WTC11 (cell line): ENCODE measurements around the gene AVPR2. TPM values are rescaled to one million over a fixed set of nuclear protein-coding genes. Genes with fewer than 3 reads are reported as not detected.

Experiments
- ATAC-seq: fragments of 200-7000 bp; cut with Tn5 transposase; 2 replicates; pipeline ENCODE4 v1.10.0; 2021; ENCODE audit warnings: mild to moderate bottlenecking, moderate library complexity
- CTCF ChIA-PET: fragments of 300-600 bp; sonication (Branson Sonifier 250); formaldehyde crosslinking; loops from one replicate; lab custom pipeline; 2021; ENCODE audit warnings: antibody characterized with exemption; lab: Charles Lee
- POLR2A ChIA-PET: fragments of 350-600 bp; sonication (Branson Sonifier 250); formaldehyde crosslinking; loops from one replicate; lab custom pipeline; 2021; ENCODE audit warnings: antibody characterized with exemption; lab: Charles Lee
- DNase-seq: peaks from one replicate; pipeline ENCODE4 v3.0.0; 2021; ENCODE audit warnings: low spot score
- H3K27ac Mint-ChIP-seq: 2 replicates; pipeline ENCODE4 v1.8.0; 2021; ENCODE audit warnings: mixed read lengths
- H3K27me3 Mint-ChIP-seq: 2 replicates; pipeline ENCODE4 v1.8.0; 2021; ENCODE audit warnings: low read depth, mild to moderate bottlenecking, moderate library complexity, mixed read lengths
- H3K36me3 Mint-ChIP-seq: 2 replicates; pipeline ENCODE4 v1.8.0; 2021; ENCODE audit warnings: mixed read lengths
- H3K4me1 Mint-ChIP-seq: 2 replicates; pipeline ENCODE4 v1.8.0; 2022; ENCODE audit warnings: mixed read lengths
- H3K4me3 Mint-ChIP-seq: 2 replicates; pipeline ENCODE4 v1.8.0; 2021; ENCODE audit warnings: mild to moderate bottlenecking, moderate library complexity, mixed read lengths
- H3K9me3 Mint-ChIP-seq: 2 replicates; pipeline ENCODE4 v1.8.0; 2021; ENCODE audit warnings: mixed read lengths
- CREB1 ChIP-seq: sonication (generic); formaldehyde crosslinking; IDR thresholded peaks from 2 replicates; pipeline ENCODE4 v1.8.0; 2023; ENCODE audit warnings: mild to moderate bottlenecking, missing genetic modification reagents
- CREM ChIP-seq: sonication (generic); formaldehyde crosslinking; IDR thresholded peaks from 2 replicates; pipeline ENCODE4 v1.8.1; 2022; ENCODE audit warnings: mild to moderate bottlenecking, missing genetic modification reagents, moderate library complexity
- ESRRA ChIP-seq: sonication (generic); formaldehyde crosslinking; IDR thresholded peaks from 2 replicates; pipeline ENCODE4 v1.8.1; 2022; ENCODE audit warnings: mild to moderate bottlenecking, missing genetic modification reagents, borderline replicate concordance
- GRHL2 ChIP-seq: fragments of 250-450 bp; sonication (Bioruptor Pico); IDR thresholded peaks from 2 replicates; pipeline ENCODE4 v1.8.0; 2022; ENCODE audit warnings: mild to moderate bottlenecking, moderate library complexity; ENCODE audit not compliant: insufficient replicate concordance, severe bottlenecking
- HMGXB4 ChIP-seq: sonication (generic); formaldehyde crosslinking; IDR thresholded peaks from 2 replicates; pipeline ENCODE4 v1.8.1; 2023; ENCODE audit warnings: mild to moderate bottlenecking, moderate library complexity, missing genetic modification reagents
- JAZF1 ChIP-seq: fragments of 250-450 bp; sonication (Bioruptor Pico); IDR thresholded peaks from 2 replicates; pipeline ENCODE4 v1.9.0; 2021; ENCODE audit warnings: moderate library complexity, mild to moderate bottlenecking, inconsistent platforms
- MXD4 ChIP-seq: fragments of 250-450 bp; sonication (Bioruptor Pico); IDR thresholded peaks from 2 replicates; pipeline ENCODE4 v1.8.0; 2021; ENCODE audit warnings: mild to moderate bottlenecking, moderate library complexity, borderline replicate concordance
- NR1H2 ChIP-seq: sonication (generic); formaldehyde crosslinking; IDR thresholded peaks from 2 replicates; pipeline ENCODE4 v1.9.0; 2021; ENCODE audit warnings: mild to moderate bottlenecking, moderate library complexity, missing genetic modification reagents
- PRRX2 ChIP-seq: fragments of 250-450 bp; sonication (Bioruptor Pico); IDR thresholded peaks from 2 replicates; pipeline ENCODE4 v1.8.0; 2021; ENCODE audit warnings: mild to moderate bottlenecking
- RELA ChIP-seq: sonication (generic); formaldehyde crosslinking; IDR thresholded peaks from 2 replicates; pipeline ENCODE4 v1.8.1; 2022; ENCODE audit warnings: missing genetic modification reagents, mild to moderate bottlenecking, borderline replicate concordance
- RORB ChIP-seq: fragments of 250-450 bp; sonication (Bioruptor Pico); IDR thresholded peaks from 2 replicates; pipeline ENCODE4 v1.9.0; 2021; ENCODE audit warnings: mild to moderate bottlenecking
- SMAD4 ChIP-seq: sonication (generic); formaldehyde crosslinking; IDR thresholded peaks from 2 replicates; pipeline ENCODE4 v1.8.0; 2022; ENCODE audit warnings: mild to moderate bottlenecking, missing genetic modification reagents
- SOX15 ChIP-seq: fragments of 250-450 bp; sonication (Bioruptor Pico); IDR thresholded peaks from 2 replicates; pipeline ENCODE4 v1.9.0; 2021; ENCODE audit warnings: mild to moderate bottlenecking
- TEAD4 ChIP-seq: sonication (generic); formaldehyde crosslinking; IDR thresholded peaks from 2 replicates; pipeline ENCODE4 v1.8.0; 2022; ENCODE audit warnings: mild to moderate bottlenecking, missing genetic modification reagents
- ZNF219 ChIP-seq: sonication (generic); formaldehyde crosslinking; IDR thresholded peaks from 2 replicates; pipeline ENCODE4 v1.8.0; 2023; ENCODE audit warnings: missing genetic modification reagents, mild to moderate bottlenecking, borderline replicate concordance
- ZNF263 ChIP-seq: sonication (generic); formaldehyde crosslinking; IDR thresholded peaks from 2 replicates; pipeline ENCODE4 v1.8.1; 2022; ENCODE audit warnings: low read depth, mild to moderate bottlenecking, moderate library complexity, missing genetic modification reagents
- ZNF423 ChIP-seq: fragments of 250-450 bp; sonication (Bioruptor Pico); IDR thresholded peaks from 2 replicates; pipeline ENCODE4 v2.1.2; 2022; ENCODE audit warnings: mild to moderate bottlenecking, moderate library complexity
- ZNF671 ChIP-seq: fragments of 250-450 bp; sonication (Bioruptor Pico); IDR thresholded peaks from 2 replicates; pipeline ENCODE4 v1.8.0; 2021; ENCODE audit warnings: mild to moderate bottlenecking
- total RNA-seq: library from RNA; stranded (reverse); gene quantifications from 3 replicates; pipeline ENCODE4 v1.2.3, GENCODE V29; 2021
- TF ChIP-seq, protein P1 (sequence below): sonication (generic); formaldehyde crosslinking; IDR thresholded peaks from 2 replicates; pipeline ENCODE4 v1.8.1; 2023; ENCODE audit warnings: mild to moderate bottlenecking, missing genetic modification reagents
- TF ChIP-seq, protein P2 (sequence below): sonication (generic); formaldehyde crosslinking; IDR thresholded peaks from 2 replicates; pipeline ENCODE4 v1.8.1; 2023; ENCODE audit warnings: mild to moderate bottlenecking, missing genetic modification reagents
- TF ChIP-seq, protein P3 (sequence below): sonication (generic); formaldehyde crosslinking; IDR thresholded peaks from 2 replicates; pipeline ENCODE4 v1.8.1; 2022; ENCODE audit warnings: mild to moderate bottlenecking, missing genetic modification reagents, moderate library complexity, borderline replicate concordance
- TF ChIP-seq, protein P4 (sequence below): sonication (generic); formaldehyde crosslinking; IDR thresholded peaks from 2 replicates; pipeline ENCODE4 v1.8.1; 2022; ENCODE audit warnings: low read depth, missing genetic modification reagents, borderline replicate concordance

Gene AVPR2
- total RNA-seq, 1 experiment from 2014 or later = 0.11 TPM

DNA sequence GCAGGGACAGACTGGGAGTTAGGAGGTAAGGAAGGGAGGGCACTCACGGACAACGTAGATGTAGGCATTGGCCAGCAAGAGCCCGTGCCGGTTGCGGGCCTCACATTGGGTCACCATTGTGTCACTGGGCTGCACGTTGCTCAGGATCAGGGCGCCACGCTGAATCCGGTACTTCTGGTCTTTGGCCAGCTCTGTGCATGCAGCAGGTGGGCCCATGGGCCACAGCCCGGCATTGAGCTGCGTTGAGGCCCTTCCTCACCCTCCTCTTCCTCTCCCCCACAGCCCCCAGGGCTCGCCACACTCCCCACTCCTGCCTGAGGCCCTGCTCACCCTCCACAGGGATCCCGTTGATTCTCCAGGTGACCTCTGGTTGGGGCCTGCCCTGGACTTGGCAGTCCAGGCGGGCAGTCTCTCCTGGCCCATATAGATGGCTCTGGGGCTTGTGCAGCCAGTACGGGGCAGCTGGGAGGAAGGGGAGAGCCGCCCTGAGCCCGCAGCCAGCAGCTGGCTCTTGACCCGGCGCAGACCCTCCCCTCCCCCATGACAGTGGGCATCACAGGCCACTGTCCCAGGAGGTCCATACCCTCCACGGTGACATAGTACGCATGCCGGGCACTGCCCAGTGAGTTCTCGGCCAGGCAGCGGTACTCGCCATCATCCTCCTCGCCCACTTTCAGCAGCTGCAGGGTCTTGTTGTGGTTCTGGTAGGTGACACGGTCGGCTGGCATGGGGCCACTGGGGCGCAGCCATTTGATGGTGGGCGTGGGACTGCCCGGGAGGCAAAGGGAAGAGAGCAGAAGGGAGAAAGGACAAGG lies 34.8 kb upstream of the AVPR2 start:
- POLR2A ChIA-PET = no interaction called here
- H3K36me3 Mint-ChIP-seq = peaks cover 7% of the 10 kb centered on the region
- H3K27ac Mint-ChIP-seq = no peak overlapping the region
- DNase-seq = no peak
- TF ChIP-seq CREB1 (no peak), CREM (no peak), ZNF671 (CRISPR knock-in tag) (no peak), RORB (no peak)
- TF ChIP-seq, all 79 proteins: peak for 0
- no peak overlapping the region for H3K4me3 Mint-ChIP-seq
- H3K4me1 Mint-ChIP-seq = peaks cover 1% of the 10 kb centered on the region
- ATAC-seq = no peak
- no peaks in the 10 kb centered on the region; the same call in 1 of the 2 replicates for H3K27me3 Mint-ChIP-seq
- CTCF ChIA-PET = no interaction called here
- no peaks in the 10 kb centered on the region for H3K9me3 Mint-ChIP-seq

DNA sequence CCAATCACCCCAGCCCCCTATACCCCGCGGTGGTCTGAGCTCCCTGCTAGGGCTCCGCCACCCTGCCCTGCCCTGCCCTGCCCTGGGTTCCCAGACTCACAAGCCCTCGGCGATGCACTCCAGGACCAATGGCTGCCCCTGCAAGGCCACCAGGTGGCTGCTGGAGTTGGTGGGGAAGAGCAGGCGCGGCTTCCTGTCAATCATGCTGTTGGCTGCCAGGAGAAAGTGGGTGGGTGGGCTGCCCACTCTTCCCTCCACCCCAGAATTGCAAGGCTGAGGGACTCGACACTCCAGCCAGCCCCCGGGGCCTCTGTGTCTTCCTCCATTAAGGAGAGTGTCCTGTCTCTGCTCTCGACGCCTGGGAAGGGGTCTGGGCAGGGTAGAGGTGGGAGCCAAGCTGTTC lies 34.2 kb upstream of the AVPR2 start:
- no peaks in the 10 kb centered on the region; the same call in 1 of the 2 replicates for H3K27me3 Mint-ChIP-seq
- H3K4me3 Mint-ChIP-seq = no peak overlapping the region
- no peaks in the 10 kb centered on the region for H3K9me3 Mint-ChIP-seq
- POLR2A ChIA-PET = no interaction called here
- H3K4me1 Mint-ChIP-seq = peaks cover 6% of the 10 kb centered on the region
- CTCF ChIA-PET = no interaction called here
- ATAC-seq (no peak), DNase-seq (no peak)
- no peak overlapping the region for H3K27ac Mint-ChIP-seq
- H3K36me3 Mint-ChIP-seq = peaks cover 7% of the 10 kb centered on the region
- TF ChIP-seq HMGXB4 (CRISPR knock-in tag) = no peak
- TF ChIP-seq RELA (CRISPR knock-in tag) = no peak
- TF ChIP-seq, protein P1, sequence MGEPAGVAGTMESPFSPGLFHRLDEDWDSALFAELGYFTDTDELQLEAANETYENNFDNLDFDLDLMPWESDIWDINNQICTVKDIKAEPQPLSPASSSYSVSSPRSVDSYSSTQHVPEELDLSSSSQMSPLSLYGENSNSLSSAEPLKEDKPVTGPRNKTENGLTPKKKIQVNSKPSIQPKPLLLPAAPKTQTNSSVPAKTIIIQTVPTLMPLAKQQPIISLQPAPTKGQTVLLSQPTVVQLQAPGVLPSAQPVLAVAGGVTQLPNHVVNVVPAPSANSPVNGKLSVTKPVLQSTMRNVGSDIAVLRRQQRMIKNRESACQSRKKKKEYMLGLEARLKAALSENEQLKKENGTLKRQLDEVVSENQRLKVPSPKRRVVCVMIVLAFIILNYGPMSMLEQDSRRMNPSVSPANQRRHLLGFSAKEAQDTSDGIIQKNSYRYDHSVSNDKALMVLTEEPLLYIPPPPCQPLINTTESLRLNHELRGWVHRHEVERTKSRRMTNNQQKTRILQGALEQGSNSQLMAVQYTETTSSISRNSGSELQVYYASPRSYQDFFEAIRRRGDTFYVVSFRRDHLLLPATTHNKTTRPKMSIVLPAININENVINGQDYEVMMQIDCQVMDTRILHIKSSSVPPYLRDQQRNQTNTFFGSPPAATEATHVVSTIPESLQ = no peak
- TF ChIP-seq ZNF423 (CRISPR knock-in tag) = no peak

DNA sequence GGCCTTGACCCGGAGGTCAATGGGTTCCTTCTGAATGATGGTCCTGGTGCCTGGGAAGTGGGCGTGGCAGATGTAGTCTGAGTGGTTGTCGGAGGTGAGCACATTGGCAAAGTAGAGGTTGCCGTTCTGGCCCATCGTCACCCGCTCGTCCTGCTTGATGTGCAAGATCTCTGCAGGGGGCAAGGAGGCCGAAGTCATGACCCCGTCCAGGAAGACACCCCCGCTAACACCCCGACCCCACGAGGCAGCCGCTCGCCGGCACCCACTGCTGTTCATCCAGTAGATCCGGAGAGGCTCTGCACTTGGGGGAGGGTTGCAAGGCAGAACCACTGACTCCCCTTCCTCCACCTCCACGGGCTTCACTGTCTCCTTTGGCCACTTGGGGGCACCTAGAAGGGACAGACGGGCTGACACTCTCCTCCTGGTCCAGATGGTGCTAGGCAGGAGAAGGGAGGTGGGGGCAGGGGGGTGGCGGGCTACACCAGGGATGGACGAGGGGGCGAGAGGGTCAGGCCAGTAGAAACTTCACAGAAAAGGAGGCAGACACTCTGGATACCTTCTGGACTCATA lies 33.6 kb upstream of the AVPR2 start:
- CTCF ChIA-PET = interaction anchor here (1.2 kb wide), 1 partner anchor 64 kb away, joined by 3 read pairs; the partner anchor contains the start of gene NAA10
- Mint-ChIP-seq H3K36me3 (peaks cover 2% of the 10 kb centered on the region), H3K27ac (no peak overlapping the region), H3K4me3 (no peak overlapping the region), H3K9me3 (no peaks in the 10 kb centered on the region), H3K27me3 (no peaks in the 10 kb centered on the region; the same call in 1 of the 2 replicates), H3K4me1 (peaks cover 6% of the 10 kb centered on the region)
- no peak for ATAC-seq
- DNase-seq = no peak
- TF ChIP-seq, protein P2, sequence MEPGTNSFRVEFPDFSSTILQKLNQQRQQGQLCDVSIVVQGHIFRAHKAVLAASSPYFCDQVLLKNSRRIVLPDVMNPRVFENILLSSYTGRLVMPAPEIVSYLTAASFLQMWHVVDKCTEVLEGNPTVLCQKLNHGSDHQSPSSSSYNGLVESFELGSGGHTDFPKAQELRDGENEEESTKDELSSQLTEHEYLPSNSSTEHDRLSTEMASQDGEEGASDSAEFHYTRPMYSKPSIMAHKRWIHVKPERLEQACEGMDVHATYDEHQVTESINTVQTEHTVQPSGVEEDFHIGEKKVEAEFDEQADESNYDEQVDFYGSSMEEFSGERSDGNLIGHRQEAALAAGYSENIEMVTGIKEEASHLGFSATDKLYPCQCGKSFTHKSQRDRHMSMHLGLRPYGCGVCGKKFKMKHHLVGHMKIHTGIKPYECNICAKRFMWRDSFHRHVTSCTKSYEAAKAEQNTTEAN (CRISPR knock-in tag) = no peak
- TF ChIP-seq ZNF219 (CRISPR knock-in tag) (no peak), MXD4 (no peak), ZNF263 (CRISPR knock-in tag) (no peak), GRHL2 (CRISPR knock-in tag) (no peak), TEAD4 (CRISPR knock-in tag) (no peak), PRRX2 (CRISPR knock-in tag) (no peak), SMAD4 (CRISPR knock-in tag) (no peak), SOX15 (CRISPR knock-in tag) (no peak), JAZF1 (CRISPR knock-in tag) (no peak), CREB1 (no peak), NR1H2 (CRISPR knock-in tag) (no peak), ZNF671 (CRISPR knock-in tag) (no peak), ESRRA (CRISPR knock-in tag) (no peak)
- TF ChIP-seq, protein P3, sequence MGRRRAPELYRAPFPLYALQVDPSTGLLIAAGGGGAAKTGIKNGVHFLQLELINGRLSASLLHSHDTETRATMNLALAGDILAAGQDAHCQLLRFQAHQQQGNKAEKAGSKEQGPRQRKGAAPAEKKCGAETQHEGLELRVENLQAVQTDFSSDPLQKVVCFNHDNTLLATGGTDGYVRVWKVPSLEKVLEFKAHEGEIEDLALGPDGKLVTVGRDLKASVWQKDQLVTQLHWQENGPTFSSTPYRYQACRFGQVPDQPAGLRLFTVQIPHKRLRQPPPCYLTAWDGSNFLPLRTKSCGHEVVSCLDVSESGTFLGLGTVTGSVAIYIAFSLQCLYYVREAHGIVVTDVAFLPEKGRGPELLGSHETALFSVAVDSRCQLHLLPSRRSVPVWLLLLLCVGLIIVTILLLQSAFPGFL (CRISPR knock-in tag) = no peak
- TF ChIP-seq, protein P4, sequence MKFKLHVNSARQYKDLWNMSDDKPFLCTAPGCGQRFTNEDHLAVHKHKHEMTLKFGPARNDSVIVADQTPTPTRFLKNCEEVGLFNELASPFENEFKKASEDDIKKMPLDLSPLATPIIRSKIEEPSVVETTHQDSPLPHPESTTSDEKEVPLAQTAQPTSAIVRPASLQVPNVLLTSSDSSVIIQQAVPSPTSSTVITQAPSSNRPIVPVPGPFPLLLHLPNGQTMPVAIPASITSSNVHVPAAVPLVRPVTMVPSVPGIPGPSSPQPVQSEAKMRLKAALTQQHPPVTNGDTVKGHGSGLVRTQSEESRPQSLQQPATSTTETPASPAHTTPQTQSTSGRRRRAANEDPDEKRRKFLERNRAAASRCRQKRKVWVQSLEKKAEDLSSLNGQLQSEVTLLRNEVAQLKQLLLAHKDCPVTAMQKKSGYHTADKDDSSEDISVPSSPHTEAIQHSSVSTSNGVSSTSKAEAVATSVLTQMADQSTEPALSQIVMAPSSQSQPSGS (CRISPR knock-in tag) = no peak
- POLR2A ChIA-PET = no interaction called here
